HG03575 (cell line): ENCODE results near the gene REV3L.
A peak's percentile ranks its signal among the peaks of the same experiment; 100 is the strongest.
"Not testable (repeated sequence)": the region's sequence is repeated elsewhere in the genome, so short reads cannot be mapped to it uniquely, and the experiment has no call there.

ENCODE experiments used
- ATAC-seq: cut with Tn5 transposase; IDR thresholded peaks from one replicate; pipeline ENCODE4 v1.9.1; 2021; ENCODE audit not compliant: unreplicated experiment, insufficient number of reproducible peaks, low FRiP score; ENCODE audit errors: extremely low read depth

The REV3L gene

DNA sequence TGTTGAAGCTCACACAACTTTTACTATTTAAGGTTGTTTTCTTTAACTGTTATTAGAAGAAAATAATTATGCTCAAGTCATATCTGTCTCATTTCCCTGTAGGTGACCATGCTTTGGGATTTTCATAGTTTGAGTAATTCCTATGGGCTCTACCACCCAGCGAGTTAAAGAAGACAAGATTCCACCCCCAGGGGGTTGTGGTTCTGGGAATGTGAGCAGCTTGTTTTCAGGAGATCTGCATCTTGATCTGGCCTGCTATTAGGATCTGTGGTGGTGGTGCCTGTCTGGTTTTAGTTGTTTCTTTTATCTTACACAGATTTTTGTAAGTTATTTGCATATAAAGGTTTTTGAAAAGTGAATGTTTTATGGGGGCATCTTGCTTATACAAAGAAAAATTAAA lies 20.2 kb upstream of the REV3L start:
- ATAC-seq, result no peak

GRCh38 chr6:111502154-111502553 lies 19.1 kb upstream of the REV3L start:
- no peak for ATAC-seq

DNA sequence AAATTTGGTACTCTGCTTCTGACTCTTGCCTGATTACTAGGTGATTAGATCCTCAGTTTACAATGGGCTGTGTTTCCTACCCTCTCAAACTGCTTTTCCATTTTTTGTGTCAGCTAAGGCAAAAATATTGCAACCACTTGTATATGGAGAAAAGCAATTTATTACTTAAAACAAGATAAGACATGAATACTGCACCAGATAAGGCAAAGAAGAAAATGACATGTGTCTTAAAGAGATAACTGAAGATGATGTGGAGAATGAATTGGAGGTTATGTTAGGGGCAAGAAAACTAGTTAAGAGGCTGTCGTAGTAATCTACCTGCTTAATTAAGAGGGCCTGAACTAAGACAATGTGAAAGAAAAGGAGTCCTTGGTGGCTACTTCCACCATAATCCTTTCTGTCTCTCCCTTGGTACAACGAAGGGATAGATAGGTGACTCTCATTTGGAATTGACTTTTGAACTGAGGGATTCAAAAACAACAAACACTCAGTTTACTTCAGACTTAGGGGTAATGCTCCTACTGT lies 16.3 kb upstream of the REV3L start:
- ATAC-seq, result no peak

GRCh38 chr6:111494951-111495635 lies 12.1 kb upstream of the REV3L start:
- no peak for ATAC-seq

GRCh38 chr6:111492499-111492898 lies 9.5 kb upstream of the REV3L start:
- ATAC-seq, result no peak

DNA sequence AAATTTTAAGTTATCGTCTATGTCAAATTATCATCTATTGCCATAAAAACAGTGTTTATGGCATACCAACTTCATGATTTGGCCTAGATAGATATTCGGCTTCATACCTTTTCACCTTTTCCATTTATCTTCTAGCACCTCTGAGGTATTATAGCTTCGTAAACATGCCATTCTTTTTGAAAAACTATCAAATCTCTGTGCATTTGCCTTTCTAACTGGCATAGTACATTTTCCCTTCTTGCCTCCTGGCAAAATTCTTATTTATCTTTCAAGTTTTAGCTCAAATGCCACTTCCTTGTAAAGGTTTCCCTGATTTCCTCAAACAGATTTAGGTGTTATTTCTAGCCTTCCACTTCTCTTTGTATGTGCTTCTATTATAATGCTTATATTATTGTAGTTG lies 7.0 kb upstream of the REV3L start:
- no peak for ATAC-seq

GRCh38 chr6:111487661-111488060 lies 4.6 kb upstream of the REV3L start:
- peak; percentile 52 for ATAC-seq

GRCh38 chr6:111486921-111487320 lies 3.9 kb upstream of the REV3L start:
- no peak for ATAC-seq

DNA sequence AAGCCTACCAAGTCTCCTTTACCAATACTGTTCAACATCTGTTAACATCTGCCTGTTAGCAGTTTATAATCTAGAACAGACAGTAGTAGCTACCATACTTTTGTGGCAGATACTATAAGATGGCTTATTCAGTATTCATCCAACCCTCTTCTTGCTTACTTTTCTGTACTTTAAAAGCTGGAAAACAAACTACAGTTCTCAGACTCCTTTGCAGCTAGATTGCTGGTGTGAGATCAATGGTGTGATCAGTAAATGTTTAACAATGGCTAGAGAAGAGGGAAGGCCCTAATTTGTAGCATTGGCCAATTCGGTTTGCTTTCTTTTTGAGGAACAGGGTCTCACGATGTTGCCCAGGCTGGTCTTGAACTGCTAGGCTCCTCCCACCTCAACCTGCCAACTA lies 3.5 kb upstream of the REV3L start:
- no peak for ATAC-seq

- no peak for ATAC-seq
Measured at GRCh38 chr6:111485342-111485741, 2.3 kb upstream of the REV3L start.

- no peak for ATAC-seq
Measured at GRCh38 chr6:111484633-111484930, 1.6 kb upstream of the REV3L start.

DNA sequence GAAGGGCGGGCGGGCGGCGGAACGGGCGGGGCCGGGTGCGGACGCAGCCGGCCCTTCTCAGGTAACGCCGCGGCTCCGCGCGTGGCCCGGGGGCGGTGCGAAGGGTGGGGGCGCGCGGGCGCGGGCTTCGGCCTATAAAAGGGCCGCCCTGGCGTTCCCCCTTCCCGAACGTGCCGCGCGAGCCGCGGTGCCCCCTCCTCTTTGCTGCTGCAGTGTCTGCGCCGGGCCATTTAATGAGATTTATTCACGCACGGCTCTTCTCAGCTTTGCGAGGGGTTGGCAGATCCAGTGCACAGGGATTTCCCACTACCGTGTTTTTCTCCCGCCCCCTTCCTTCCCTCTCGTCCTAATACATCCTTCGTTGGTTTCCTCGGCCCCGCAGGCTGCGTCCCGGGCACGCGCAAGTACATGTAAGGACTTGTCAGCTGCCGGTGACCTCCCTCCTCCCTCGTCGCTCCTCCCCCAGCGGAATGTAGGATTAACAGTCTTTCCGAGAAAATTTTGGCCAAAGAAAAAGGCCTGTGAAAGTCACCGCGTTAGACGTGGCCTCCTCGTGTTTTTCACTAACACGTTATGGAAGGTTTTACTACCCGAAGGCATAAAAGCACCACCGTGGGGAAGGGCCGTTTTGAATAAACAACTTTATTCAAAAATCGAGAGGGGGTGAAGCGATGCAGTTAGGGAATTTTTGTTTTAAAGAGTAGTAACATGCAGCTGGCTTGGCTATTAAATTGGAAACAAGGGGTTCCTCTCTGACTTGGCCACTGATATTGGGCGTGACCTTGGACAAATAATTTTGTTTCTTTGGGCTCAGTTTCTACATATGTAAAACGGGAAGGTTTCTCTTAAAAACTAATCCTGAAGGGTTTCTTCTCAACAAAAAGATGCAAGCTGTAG lies 966 bp upstream of the REV3L start:
- ATAC-seq, result no peak

DNA sequence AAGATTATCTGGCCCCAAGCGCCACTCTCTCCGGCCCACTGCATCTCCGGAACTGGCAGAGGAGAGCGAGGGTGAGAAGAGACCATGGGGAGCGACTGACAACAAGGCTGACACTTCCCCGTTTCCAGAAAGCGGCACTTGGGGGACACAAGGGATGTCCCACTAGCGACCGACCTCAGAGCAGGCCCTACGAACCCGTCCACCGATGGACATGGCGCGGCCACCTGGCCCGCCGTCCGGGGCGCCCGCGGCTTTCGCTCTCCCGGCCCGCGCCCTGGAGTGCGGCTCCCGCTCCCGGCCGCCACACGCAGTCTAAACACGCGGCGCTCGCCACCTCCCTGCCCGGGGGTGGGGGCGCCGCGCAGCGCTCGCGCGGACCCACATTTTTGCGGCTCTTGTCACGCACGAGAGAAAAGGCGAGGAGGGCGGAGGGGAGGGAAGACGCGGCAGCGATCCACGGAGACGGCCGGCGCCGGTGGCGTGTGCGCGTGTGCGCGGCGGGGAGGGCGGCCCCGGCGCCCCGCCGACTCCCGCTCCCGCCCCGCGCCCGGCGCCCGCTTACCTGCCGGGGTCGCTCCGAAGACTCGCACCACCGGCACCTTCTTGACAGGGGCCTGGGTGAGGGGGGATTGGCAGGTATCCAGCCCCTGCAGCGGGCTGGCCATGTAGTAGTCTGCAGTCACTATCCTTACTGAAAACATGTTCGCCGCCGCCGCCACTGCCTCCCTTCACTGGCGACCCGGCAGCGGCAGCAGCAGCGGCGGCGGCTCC lies 645 bp downstream of the REV3L start:
- no peak for ATAC-seq

GRCh38 chr6:111481836-111482187 lies 1.2 kb downstream of the REV3L start:
- ATAC-seq, result no peak

GRCh38 chr6:111480988-111481822 lies 1.8 kb downstream of the REV3L start:
- ATAC-seq, result no peak

DNA sequence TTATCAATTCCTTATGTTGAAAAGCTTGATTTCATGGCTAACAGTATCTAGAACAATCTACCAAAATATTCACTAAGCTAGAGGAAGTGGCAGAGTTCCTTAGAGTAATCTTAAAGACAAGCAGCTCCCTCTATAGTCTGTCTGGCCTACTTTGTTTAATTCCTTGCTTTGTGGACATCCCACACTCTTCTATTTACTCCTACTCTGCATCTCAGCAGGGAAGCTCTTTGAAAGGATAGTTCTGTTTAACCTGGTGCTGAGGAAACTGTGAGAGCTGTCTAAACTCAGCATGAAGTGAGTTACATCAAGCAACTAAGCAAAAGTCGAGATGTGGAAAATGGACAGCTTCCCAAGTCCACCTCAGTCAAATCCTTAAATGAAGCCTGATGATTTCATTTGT lies 4.3 kb downstream of the REV3L start:
- no peak for ATAC-seq

DNA sequence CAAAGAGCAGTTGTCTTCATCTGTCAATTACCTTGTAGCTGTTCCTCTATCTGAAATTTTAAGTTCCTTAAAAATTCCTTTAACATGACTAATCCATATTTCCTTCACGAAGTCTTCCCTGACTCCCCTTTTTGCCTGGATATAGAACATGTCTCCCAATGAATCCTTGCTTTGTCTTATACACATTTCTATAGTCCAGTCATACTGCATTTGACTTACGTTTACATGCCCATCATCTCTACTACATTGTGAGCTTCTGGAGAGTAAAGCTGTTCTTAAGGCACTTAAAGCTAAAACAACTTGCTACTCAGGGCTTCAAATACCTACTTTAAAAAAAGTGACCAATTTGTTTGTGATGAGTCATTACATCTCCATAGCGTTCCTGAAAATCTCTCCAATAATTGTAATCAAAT lies 4.9 kb downstream of the REV3L start:
- ATAC-seq, result no peak

GRCh38 chr6:111477481-111477938 lies 5.5 kb downstream of the REV3L start:
- ATAC-seq, result no peak

- ATAC-seq, result not testable (repeated sequence)
Measured at GRCh38 chr6:111476061-111476460, 7.0 kb downstream of the REV3L start.
